HCT116 (cell line): ENCODE results near the gene TNFRSF17. TPM values are rescaled to one million over a fixed set of nuclear protein-coding genes. Genes with fewer than 3 reads are reported as not detected.

Source experiments
- ATAC-seq: fragments of 200-7000 bp; cut with Tn5 transposase; 2 replicates; pipeline ENCODE4 v1.9.1; 2020; ENCODE audit warnings: mild to moderate bottlenecking, moderate library complexity
- BruUV-seq: library from RNA; stranded (reverse); fragments of 400-500 nt; replicated peaks from 2 replicates; lab custom pipeline; 2021; lab: Mats Ljungman, UMichigan
- CTCF ChIA-PET: fragments of 300-600 bp; sonication (Branson Sonifier 250); formaldehyde crosslinking; loops from one replicate; lab custom pipeline; 2021; ENCODE audit warnings: antibody characterized with exemption; lab: Charles Lee
- POLR2A ChIA-PET: fragments of 300-600, 350-600 bp; sonication (Branson Sonifier 250); formaldehyde crosslinking; loops from one replicate; lab custom pipeline; 2021; ENCODE audit warnings: antibody characterized with exemption; lab: Charles Lee
- RAD21 ChIA-PET, 2 experiments: fragments of 300-600 bp; sonication (Branson Sonifier 250); formaldehyde crosslinking; loops; one replicate each; lab custom pipeline; 2023; ENCODE audit warnings: low total read pairs in 2 of 2; ENCODE audit not compliant: uncharacterized antibody in 2 of 2, unreplicated experiment in 2 of 2, low non-redundant PET in 1 of 2; lab: Charles Lee
- DNase-seq: peaks from one replicate; pipeline ENCODE4 v3.0.0-alpha.2; 2010; ENCODE audit warnings: low read depth, low spot score
- H2AFZ ChIP-seq: fragments of 200-600 bp; shearing (Covaris generic), sonication (generic); 2 replicates; pipeline ENCODE4 v1.6.1; 2017; ENCODE audit warnings: low read depth, mixed run types, mixed read lengths, antibody characterized with exemption, low read length; ENCODE audit not compliant: poor library complexity, severe bottlenecking
- H3K27ac ChIP-seq: 2 replicates; pipeline ENCODE4 v1.5.1; 2012; ENCODE audit warnings: low read depth, low read length
- H3K27me3 ChIP-seq: fragments of 200-600 bp; sonication (generic); 2 replicates; pipeline ENCODE4 v1.6.1; 2016; ENCODE audit warnings: mixed run types, low read length, mixed read lengths; ENCODE audit not compliant: insufficient read depth
- H3K36me3 ChIP-seq, 2 experiments: fragments of 200-500 bp in 1 of 2; fragments of 200-600 bp in 1 of 2; sonication (Bioruptor generic) in 1 of 2; sonication (generic) in 1 of 2; 2 replicates each; pipeline versions ENCODE4 v1.5.1 to v1.6.1; 2014 to 2016; ENCODE audit warnings: low read length in 2 of 2, inconsistent platforms in 1 of 2, mixed read lengths in 1 of 2, mixed run types in 1 of 2; ENCODE audit not compliant: insufficient read depth in 2 of 2, control insufficient read depth in 1 of 2
- H3K4me1 ChIP-seq, 2 experiments: fragments of 200-600 bp in 1 of 2; sonication (generic) in 1 of 2; 2 replicates each; pipeline versions ENCODE4 v1.5.1 to v1.6.1; 2012 to 2017; ENCODE audit warnings: low read length in 2 of 2, inconsistent platforms in 1 of 2, mild to moderate bottlenecking in 1 of 2, mixed read lengths in 1 of 2, mixed run types in 1 of 2, moderate library complexity in 1 of 2; ENCODE audit not compliant: insufficient read depth in 2 of 2, control insufficient read depth in 1 of 2
- H3K4me2 ChIP-seq: fragments of 200-600 bp; sonication (generic); 2 replicates; pipeline ENCODE4 v1.6.1; 2017; ENCODE audit warnings: mixed run types, low read length, mixed read lengths
- H3K4me3 ChIP-seq, 2 experiments: fragments of 200-600 bp in 1 of 2; sonication (generic) in 1 of 2; replicated peaks in 1 of 2; 2 replicates each; pipeline ENCODE4 v1.5.1; 2011 to 2016; ENCODE audit warnings: low read length in 2 of 2, control low read depth in 1 of 2, low read depth in 1 of 2, mild to moderate bottlenecking in 1 of 2, mixed read lengths in 1 of 2, mixed run types in 1 of 2
- H3K79me2 ChIP-seq: fragments of 200-600 bp; sonication (generic); 2 replicates; pipeline ENCODE4 v1.6.1; 2017; ENCODE audit warnings: mild to moderate bottlenecking, mixed run types, low read length, moderate library complexity, mixed read lengths; ENCODE audit not compliant: insufficient read depth
- H3K9ac ChIP-seq: fragments of 200-600 bp; sonication (generic); 2 replicates; pipeline ENCODE4 v1.6.1; 2016; ENCODE audit warnings: low read length, mixed read lengths
- H3K9me2 ChIP-seq: fragments of 200-600 bp; sonication (generic), shearing (Covaris generic); 2 replicates; pipeline ENCODE4 v1.6.1; 2017; ENCODE audit warnings: mixed run types, mild to moderate bottlenecking, moderate library complexity; ENCODE audit not compliant: insufficient read depth
- H3K9me3 ChIP-seq, 2 experiments: fragments of 200-500 bp in 1 of 2; fragments of 200-600 bp in 1 of 2; sonication (Bioruptor generic) in 1 of 2; sonication (generic) in 1 of 2; 2 replicates each; pipeline ENCODE4 v1.6.1; 2014 to 2017; ENCODE audit warnings: low read length in 2 of 2, mixed read lengths in 2 of 2, inconsistent platforms in 1 of 2, low read depth in 1 of 2, mild to moderate bottlenecking in 1 of 2, mixed run types in 1 of 2, moderate library complexity in 1 of 2; ENCODE audit not compliant: control insufficient read depth in 1 of 2, insufficient read depth in 1 of 2
- H4K20me1 ChIP-seq: fragments of 200-600 bp; sonication (generic), shearing (Covaris generic); 2 replicates; pipeline ENCODE4 v1.6.1; 2017; ENCODE audit warnings: mixed run types, mild to moderate bottlenecking, moderate library complexity; ENCODE audit not compliant: insufficient read depth
- ATF3 ChIP-seq: IDR thresholded peaks from 2 replicates; pipeline ENCODE4 v1.6.1; 2012
- CBX3 ChIP-seq: IDR thresholded peaks from 2 replicates; pipeline ENCODE4 v1.6.1; 2012; ENCODE audit warnings: low read depth
- ELF1 ChIP-seq: IDR thresholded peaks from 2 replicates; pipeline ENCODE4 v1.6.1; 2012; ENCODE audit warnings: low read depth, borderline replicate concordance
- FOSL1 ChIP-seq: IDR thresholded peaks from 2 replicates; pipeline ENCODE4 v1.6.1; 2012; ENCODE audit warnings: low read depth
- JUND ChIP-seq: IDR thresholded peaks from 2 replicates; pipeline ENCODE4 v1.6.1; 2012
- POLR2A ChIP-seq: IDR thresholded peaks from 2 replicates; pipeline ENCODE4 v1.7.0; 2011; ENCODE audit warnings: borderline replicate concordance; ENCODE audit not compliant: insufficient read depth, insufficient read length; ENCODE audit errors: extremely low read depth
- POLR2AphosphoS5 ChIP-seq: IDR thresholded peaks from 2 replicates; pipeline ENCODE4 v1.6.1; 2011; ENCODE audit warnings: mild to moderate bottlenecking, low read depth, low read length, moderate library complexity
- RAD21 ChIP-seq: IDR thresholded peaks from 2 replicates; pipeline ENCODE4 v1.6.1; 2012; ENCODE audit warnings: low read depth, mild to moderate bottlenecking
- SIN3A ChIP-seq: IDR thresholded peaks from 2 replicates; pipeline ENCODE4 v1.6.1; 2012; ENCODE audit warnings: low read depth
- intact Hi-C: fragments of 100-400 bp; cut with micrococcal nuclease; formaldehyde crosslinking; loops from 2 replicates; pipeline ENCODE4 v1.10.0; 2022
- total RNA-seq: library from RNA; stranded (reverse); gene quantifications from one replicate; pipeline ENCODE4 v1.2.1, GENCODE V29; 2021; ENCODE audit not compliant: unreplicated experiment

Gene TNFRSF17
- total RNA-seq, 1 experiment from 2014 or later, result not detected

GRCh38 chr16:11976850-11977375, 11.9 kb downstream of the TNFRSF17 start:
- peaks cover 2 to 19% of the 10 kb centered on the region in 2 experiments; a peak in 3 of 4 replicates for H3K4me1 ChIP-seq
- ATAC-seq (no peak), DNase-seq (no peak)
- H3K9me3 ChIP-seq, result no peaks in the 10 kb centered on the region
- peak overlapping the region; percentile 39; the same call in 1 of the 2 replicates for H3K27ac ChIP-seq
- peaks cover 0 to 4% of the 10 kb centered on the region in 2 experiments; a peak in 1 of 4 replicates for H3K36me3 ChIP-seq
- peaks cover 9% of the 10 kb centered on the region; the same call in 1 of the 2 replicates for H3K79me2 ChIP-seq
- H3K9ac ChIP-seq, result peak overlapping the region; percentile 78
- H2AFZ ChIP-seq, result no peak overlapping the region
- H3K4me3 ChIP-seq, result peak overlapping the region; percentile 94 to 97
- no peaks in the 10 kb centered on the region for H3K9me2 ChIP-seq
- POLR2A ChIA-PET, result interaction anchor here (0.7 to 1.3 kb wide), 4 partner anchors 14 to 92 kb away, joined by 3 to 4 read pairs (median 3); no protein-coding TSS in a partner anchor
- no peaks in the 10 kb centered on the region for H3K27me3 ChIP-seq
- no peak for TF ChIP-seq CBX3
- TF ChIP-seq SIN3A, result 0 out of 2 replicates have a peak, but pooled peaks have one; percentile 4
- CTCF ChIA-PET, result interaction anchor here (1.5 kb wide), 1 partner anchor 91 kb away, joined by 10 read pairs; no protein-coding TSS in a partner anchor
- peak overlapping the region; percentile 90 for H3K4me2 ChIP-seq
- intact Hi-C loops, result loop anchor here (5.0 kb wide), 1 partner anchor 60 kb away; the partner anchor contains the start of gene GSPT1
- no TSS peak for BruUV-seq
- RAD21 ChIA-PET, result no interaction called here
- no peaks in the 10 kb centered on the region for H4K20me1 ChIP-seq

- peak overlapping the region; percentile 94 to 97 for H3K4me3 ChIP-seq
- no peak overlapping the region for H3K27ac ChIP-seq
- peak overlapping the region; percentile 90 for H3K4me2 ChIP-seq
- ChIA-PET RAD21 (interaction anchor here in 1 of 2 experiments (1.0 kb wide), 1 partner anchor 90 kb away, joined by 3 read pairs; no protein-coding TSS in a partner anchor), POLR2A (interaction anchor here (1.2 to 1.3 kb wide), 2 partner anchors 17 to 91 kb away, joined by 3 to 4 read pairs; no protein-coding TSS in a partner anchor), CTCF (interaction anchor here (1.5 kb wide), 1 partner anchor 90 kb away, joined by 10 read pairs; no protein-coding TSS in a partner anchor)
- no peaks in the 10 kb centered on the region for H3K9me2 ChIP-seq
- H3K4me1 ChIP-seq, result peaks cover 2 to 19% of the 10 kb centered on the region in 2 experiments; a peak in 3 of 4 replicates
- no peaks in the 10 kb centered on the region for H3K27me3 ChIP-seq
- BruUV-seq, result no TSS peak
- H2AFZ ChIP-seq, result no peak overlapping the region
- H3K79me2 ChIP-seq, result peaks cover 9% of the 10 kb centered on the region; the same call in 1 of the 2 replicates
- TF ChIP-seq FOSL1 (no peak), POLR2AphosphoS5 (no peak), JUND (no peak), ATF3 (no peak), POLR2A (no peak), ELF1 (no peak), RAD21 (no peak), CBX3 (no peak)
- intact Hi-C loops, result loop anchor here (5.0 kb wide), 1 partner anchor 60 kb away; the partner anchor contains the start of gene GSPT1
- H3K9ac ChIP-seq, result peak overlapping the region; percentile 78
- ATAC-seq (peak; percentile 25; the same call in 1 of the 2 replicates), DNase-seq (peak; percentile 15)
- peaks cover 0 to 4% of the 10 kb centered on the region in 2 experiments; a peak in 1 of 4 replicates for H3K36me3 ChIP-seq
- no peaks in the 10 kb centered on the region for H3K9me3 ChIP-seq
- no peaks in the 10 kb centered on the region for H4K20me1 ChIP-seq
These were observed 12.5 kb downstream of the TNFRSF17 start for GRCh38 chr16:11977376-11978041.
